Thymus (tissue), 11 donors: ENCODE measurements around the gene CLEC2D. TPM values are rescaled to one million over a fixed set of nuclear protein-coding genes. Genes with fewer than 3 reads are reported as not detected.
"Not testable (repeated sequence)": the region's sequence is repeated elsewhere in the genome, so short reads cannot be mapped to it uniquely, and the experiment has no call there.

Source experiments
- DNase-seq, 9 donors: peaks; one replicate each; pipeline ENCODE4 v3.0.0-alpha.2; 2013; ENCODE audit warnings: low spot score in 9 of 9, low read depth in 6 of 9, missing footprints in 1 of 9
- H3K27ac ChIP-seq, 2 donors: one replicate each; pipeline ENCODE4 v1.5.1; 2013; ENCODE audit warnings: control low read depth in 1 of 2, low read depth in 1 of 2, low read length in 1 of 2, mild to moderate bottlenecking in 1 of 2, moderate library complexity in 1 of 2
- H3K27me3 ChIP-seq, 2 donors: one replicate each; pipeline ENCODE4 v1.5.1; 2013; ENCODE audit warnings: low read length in 1 of 2; ENCODE audit not compliant: control insufficient read depth in 2 of 2, insufficient read depth in 1 of 2
- H3K36me3 ChIP-seq, 2 donors: one replicate each; pipeline ENCODE4 v1.5.1; 2013; ENCODE audit warnings: low read length in 1 of 2, mild to moderate bottlenecking in 1 of 2, moderate library complexity in 1 of 2; ENCODE audit not compliant: control insufficient read depth in 2 of 2, insufficient read depth in 2 of 2
- H3K4me1 ChIP-seq, 2 donors: one replicate each; pipeline ENCODE4 v1.5.1; 2013; ENCODE audit warnings: low read length in 2 of 2; ENCODE audit not compliant: control insufficient read depth in 2 of 2, insufficient read depth in 2 of 2
- H3K4me3 ChIP-seq, 2 donors: one replicate each; pipeline ENCODE4 v1.5.1; 2013; ENCODE audit warnings: low read length in 2 of 2, control low read depth in 1 of 2, mild to moderate bottlenecking in 1 of 2
- H3K9me3 ChIP-seq, 2 donors: one replicate each; pipeline ENCODE4 v1.5.1; 2013; ENCODE audit warnings: low read length in 1 of 2, mild to moderate bottlenecking in 1 of 2; ENCODE audit not compliant: control insufficient read depth in 2 of 2, insufficient read depth in 1 of 2
- WGBS: extraction: QIAGEN DNeasy Blood & Tissue Kit; methylation state at CpG from one replicate; pipeline ENCODE4 v1.1.7; 2013; 5-methylcytosine and 5-hydroxymethylcytosine counted together
- polyA plus RNA-seq: library from polyadenylated mRNA; stranded (reverse); fragments of 200-250 nt; gene quantifications from one replicate; pipeline ENCODE4 v1.2.3, GENCODE V29; 2013
- total RNA-seq: library from RNA; stranded (reverse); fragments of 120-200 nt; gene quantifications from one replicate; pipeline ENCODE4 v1.2.4, GENCODE V29; 2013
- donor health status: healthy.

Gene CLEC2D
- total and polyA plus RNA-seq, 2 donors = 89.3 to 93.0 TPM

- Histone ChIP-seq H3K4me3 (no peak overlapping the region), H3K4me1 (peaks cover 6 to 14% of the 10 kb centered on the region in 2 donors), H3K27me3 (no peaks in the 10 kb centered on the region), H3K36me3 (peaks cover 12 to 34% of the 10 kb centered on the region in 2 donors), H3K27ac (peak overlapping the region; percentile 85 to 86), H3K9me3 (no peaks in the 10 kb centered on the region)
- no peak for DNase-seq
- 90% methylated on average over 4 of the region's 4 CpGs for WGBS
These were observed 1.1 kb upstream of the CLEC2D start for GRCh38 chr12:9668161-9669018.

GRCh38 chr12:9669019-9669326, 540 bp upstream of the CLEC2D start:
- DNase-seq = peak in 1 of 9 donors; percentile 22
- H3K4me1 ChIP-seq = peaks cover 10 to 20% of the 10 kb centered on the region in 2 donors
- peaks cover 7 to 33% of the 10 kb centered on the region in 2 donors for H3K36me3 ChIP-seq
- H3K27ac ChIP-seq = peak overlapping the region; percentile 55 to 85
- H3K27me3 ChIP-seq = no peaks in the 10 kb centered on the region
- 90% methylated on average over 2 of the region's 2 CpGs for WGBS
- no peaks in the 10 kb centered on the region for H3K9me3 ChIP-seq
- no peak overlapping the region for H3K4me3 ChIP-seq

- 90% methylated on average over 2 of the region's 2 CpGs for WGBS
- not testable (repeated sequence) for DNase-seq, H3K27me3 ChIP-seq, H3K9me3 ChIP-seq
- Histone ChIP-seq H3K4me3 (peak overlapping the region in 1 of 2 donors; percentile 9), H3K4me1 (peaks cover 15 to 25% of the 10 kb centered on the region in 2 donors), H3K27ac (peak overlapping the region in 1 of 2 donors; percentile 36), H3K36me3 (peaks cover 0 to 17% of the 10 kb centered on the region in 2 donors)
These were observed 2.8 kb downstream of the CLEC2D start for GRCh38 chr12:9672340-9672739.

GRCh38 chr12:9673404-9674225, 4.1 kb downstream of the CLEC2D start:
- DNase-seq = peak in 3 of 9 donors; percentile 14 to 54 (median 16)
- peak overlapping the region in 1 of 2 donors; percentile 19 for H3K4me3 ChIP-seq
- WGBS = 35% methylated on average over 6 of the region's 6 CpGs
- H3K27me3 ChIP-seq = no peaks in the 10 kb centered on the region
- peaks cover 0 to 17% of the 10 kb centered on the region in 2 donors for H3K36me3 ChIP-seq
- no peaks in the 10 kb centered on the region for H3K9me3 ChIP-seq
- H3K27ac ChIP-seq = peak overlapping the region; percentile 67 to 74
- H3K4me1 ChIP-seq = peaks cover 15 to 22% of the 10 kb centered on the region in 2 donors

GRCh38 chr12:9674226-9674590, 4.7 kb downstream of the CLEC2D start:
- Histone ChIP-seq H3K36me3 (peaks cover 0 to 17% of the 10 kb centered on the region in 2 donors), H3K27me3 (no peaks in the 10 kb centered on the region), H3K4me1 (peaks cover 15 to 19% of the 10 kb centered on the region in 2 donors), H3K4me3 (peak overlapping the region in 1 of 2 donors; percentile 19), H3K27ac (peak overlapping the region; percentile 55 to 74), H3K9me3 (no peaks in the 10 kb centered on the region)
- DNase-seq = peak in 4 of 9 donors; percentile 24 to 72 (median 42)
- WGBS = 22% methylated on average over 2 of the region's 2 CpGs

- H3K4me1 ChIP-seq, H3K27ac ChIP-seq, DNase-seq, H3K4me3 ChIP-seq, H3K27me3 ChIP-seq, H3K9me3 ChIP-seq: not testable (repeated sequence)
- 97% methylated on average over 4 of the region's 4 CpGs for WGBS
- H3K36me3 ChIP-seq = peaks cover 19 to 34% of the 10 kb centered on the region in 2 donors
These were observed 13.0 kb downstream of the CLEC2D start for GRCh38 chr12:9682508-9682907.

- not testable (repeated sequence) for DNase-seq, H3K9me3 ChIP-seq, H3K4me1 ChIP-seq, H3K27me3 ChIP-seq, H3K4me3 ChIP-seq, H3K27ac ChIP-seq
- WGBS = 96% methylated on average over 2 of the region's 2 CpGs
- H3K36me3 ChIP-seq = peaks cover 19 to 39% of the 10 kb centered on the region in 2 donors
These were observed 13.4 kb downstream of the CLEC2D start for GRCh38 chr12:9682949-9683348.

- not testable (repeated sequence) for H3K4me1 ChIP-seq, H3K4me3 ChIP-seq, DNase-seq, H3K27me3 ChIP-seq, H3K27ac ChIP-seq, H3K9me3 ChIP-seq
- H3K36me3 ChIP-seq = peaks cover 22 to 56% of the 10 kb centered on the region in 2 donors
- whole genome bisulfite sequencing = 91% methylated on average over 5 of the region's 5 CpGs
These were observed 15.9 kb downstream of the CLEC2D start for GRCh38 chr12:9685366-9685765.

GRCh38 chr12:9685915-9686314, 16.4 kb downstream of the CLEC2D start:
- H3K4me1 ChIP-seq = no peaks in the 10 kb centered on the region
- 91% methylated on average over 4 of the region's 4 CpGs for WGBS
- H3K27me3 ChIP-seq = no peaks in the 10 kb centered on the region
- H3K36me3 ChIP-seq = peaks cover 22 to 56% of the 10 kb centered on the region in 2 donors
- peaks cover 1 to 5% of the 10 kb centered on the region in 2 donors for H3K9me3 ChIP-seq
- no peak overlapping the region for H3K27ac ChIP-seq
- no peak for DNase-seq
- H3K4me3 ChIP-seq = no peak overlapping the region
